Measurements from ENCODE around the gene MYO9A.

Gene MYO9A

GRCh38 chr15:71830981-71831380 lies 287.0 kb downstream of the MYO9A start:
- DNase-seq, result no peak

- DNase-seq, result no peak
These were observed 291.8 kb downstream of the MYO9A start for GRCh38 chr15:71826196-71826595.

- no peak for DNase-seq
These were observed 292.8 kb downstream of the MYO9A start for GRCh38 chr15:71825021-71825730.

GRCh38 chr15:71823801-71824200 lies 294.1 kb downstream of the MYO9A start:
- DNase-seq, result no peak

- DNase-seq, result no peak
These were observed 294.9 kb downstream of the MYO9A start for GRCh38 chr15:71822890-71823630.

GRCh38 chr15:71821547-71822129 lies 296.3 kb downstream of the MYO9A start:
- no peak for DNase-seq

GRCh38 chr15:71820127-71820526 lies 297.8 kb downstream of the MYO9A start:
- DNase-seq, result no peak

- no peak for DNase-seq
These were observed 300.6 kb downstream of the MYO9A start for GRCh38 chr15:71817351-71817750.

GRCh38 chr15:71815301-71815700 lies 302.6 kb downstream of the MYO9A start:
- DNase-seq, result no peak

- no peak for DNase-seq
These were observed 304.1 kb downstream of the MYO9A start for GRCh38 chr15:71813723-71814470.

- DNase-seq, result no peak
These were observed 304.8 kb downstream of the MYO9A start for GRCh38 chr15:71812966-71813722.

- no peak for DNase-seq
These were observed 305.9 kb downstream of the MYO9A start for GRCh38 chr15:71811752-71812735.

- DNase-seq, result no peak
These were observed 306.8 kb downstream of the MYO9A start for GRCh38 chr15:71811036-71811736.

- DNase-seq, result no peak
These were observed 307.5 kb downstream of the MYO9A start, which contains the start of gene NR2E3 for GRCh38 chr15:71810256-71811035. Gene NR2E3, plus strand, starts transcription at chr15:71810554. Its CDS starts 190 bp downstream, at chr15:71810744.

- no peak for DNase-seq
These were observed 308.6 kb downstream of the MYO9A start for GRCh38 chr15:71809346-71809745.

GRCh38 chr15:71808311-71809020 lies 309.5 kb downstream of the MYO9A start:
- no peak for DNase-seq

GRCh38 chr15:71807691-71808091 lies 310.3 kb downstream of the MYO9A start:
- no peak for DNase-seq

GRCh38 chr15:71807125-71807629 lies 310.8 kb downstream of the MYO9A start:
- DNase-seq, result no peak

GRCh38 chr15:71806452-71806931 lies 311.5 kb downstream of the MYO9A start:
- DNase-seq, result no peak
